Heart left ventricle (tissue), 16 donors: ENCODE measurements around the gene HOXD8. TPM values are rescaled to one million over a fixed set of nuclear protein-coding genes. Genes with fewer than 3 reads are reported as not detected.

Source experiments
- ATAC-seq, 4 donors: fragments of 200-7000 bp; cut with Tn5 transposase; one replicate each; pipeline ENCODE4 v1.9.1; 2020 to 2022; ENCODE audit warnings: moderate library complexity in 4 of 4, mild to moderate bottlenecking in 3 of 4, moderate number of reproducible peaks in 1 of 4
- DNase-seq, 5 donors: peaks; one replicate each; pipeline ENCODE4 v3.0.0-alpha.2; 2020
- H3K27ac ChIP-seq, 12 donors: fragments of 200-600 bp; sonication (generic) in 4 of 12; one replicate each; pipeline versions ENCODE4 v1.5.0 to v1.8.0; 2016 to 2022; ENCODE audit warnings: mild to moderate bottlenecking in 2 of 12
- H3K27me3 ChIP-seq, 9 donors: fragments of 200-600 bp; sonication (generic) in 2 of 9; one replicate each; pipeline versions ENCODE4 v1.5.1 to v1.8.0; 2016 to 2022; ENCODE audit warnings: mild to moderate bottlenecking in 3 of 9
- H3K36me3 ChIP-seq, 9 donors: fragments of 200-600 bp; sonication (generic) in 2 of 9; one replicate each; pipeline versions ENCODE4 v1.5.0 to v1.8.0; 2018 to 2022; ENCODE audit warnings: mild to moderate bottlenecking in 2 of 9
- H3K4me1 ChIP-seq, 12 donors: fragments of 200-600 bp; sonication (generic) in 4 of 12; one replicate each; pipeline versions ENCODE4 v1.5.0 to v1.8.0; 2016 to 2022; ENCODE audit warnings: mild to moderate bottlenecking in 3 of 12
- H3K4me3 ChIP-seq, 12 donors: fragments of 200-600 bp; sonication (generic) in 4 of 12; one replicate each; pipeline versions ENCODE4 v1.5.0 to v1.8.0; 2017 to 2022; ENCODE audit warnings: mild to moderate bottlenecking in 9 of 12, moderate library complexity in 4 of 12
- H3K9me3 ChIP-seq, 12 donors: fragments of 200-600 bp; sonication (generic) in 4 of 12; one replicate each; pipeline versions ENCODE4 v1.5.0 to v1.8.0; 2016 to 2022; ENCODE audit warnings: mild to moderate bottlenecking in 1 of 12
- POLR2A ChIP-seq, 2 donors: fragments of 450-650 bp; IDR thresholded peaks; one replicate each; pipeline ENCODE4 v1.6.1; 2017; ENCODE audit warnings: antibody characterized with exemption in 2 of 2, mild to moderate bottlenecking in 2 of 2, moderate library complexity in 2 of 2
- WGBS, 4 donors: extraction: QIAGEN DNeasy Blood & Tissue Kit in 2 of 4; methylation state at CpG; one replicate each; pipeline versions ENCODE4 v1.1.5 to v1.1.7; 2013 to 2018; 5-methylcytosine and 5-hydroxymethylcytosine counted together
- intact Hi-C, 10 donors: fragments of 100-400 bp; cut with DNase I; formaldehyde crosslinking; loops; one replicate each; pipeline versions ENCODE4 v1.11.1 to v1.14.2; 2022
- polyA plus RNA-seq, 2 donors: library from polyadenylated mRNA; stranded (reverse); fragments of 200-250 nt; gene quantifications; one replicate each; pipeline ENCODE4 v1.2.3, GENCODE V29; 2013
- total RNA-seq, 9 donors: library from RNA; depleted of rRNA in 2 of 9; stranded (reverse); fragments of >200 nt in 2 of 9; fragmentation: NEBNext Ultra II Directional in 3 of 9; extraction: Animal tissue kit (Norgen Biotek cat#: 25700) in 3 of 9; gene quantifications; one replicate each; pipeline versions ENCODE4 v1.1.0 to v1.2.4, GENCODE V29; 2016 to 2023
- TF ChIP-seq, protein P1 (sequence below), 12 donors: fragments of 200-600 bp; sonication (generic) in 4 of 12; IDR thresholded peaks; one replicate each; pipeline versions ENCODE4 v1.5.0 to v1.8.0; 2018 to 2022; ENCODE audit warnings: antibody characterized with exemption in 12 of 12, mild to moderate bottlenecking in 5 of 12
- donor health status: ischemic (EF 13 %, LVEDD 7.1; RV severe dilation, severe dysfunction).
- donor health status: healthy with polysubstance abuse.
- donor health status: DM: no; HTN: yes; CAD: no.
- donor health status: DM: no; HTN: no; CAD: no.
- donor health status: ischemic (EF 25% LVEDD 6.9; RV normal size, moderate dysfunction).
- donor health status: ischemic (EF 25% LVEDD 5.7; RV mildly dilated, moderate dysfunction).
- donor health status: healthy.
- donor health status: DM: yes; HTN: yes; CAD: no.
- donor health status: ischemic (EF 35%, LVEDD 5.7; RV mildly dilated, moderate dysfunction).
- donor health status: nonischemic (EF 11% LVEDD 7.7; RV severe dilation, severe dysfunction).
- donor health status: DM: yes; HTN: yes; CAD: no.
- donor health status: PGD.
- donor health status: ischemic (EF 29% LVEDD 5.4; RV normal size, mild dysfunction).
- donor health status: nonischemic (EF 23%, LVEDD 6.1; RV moderate dilation, normal function).

The HOXD8 gene
- total and polyA plus RNA-seq, 11 donors: 0.21 to 1.8 (median 0.53) TPM

DNA sequence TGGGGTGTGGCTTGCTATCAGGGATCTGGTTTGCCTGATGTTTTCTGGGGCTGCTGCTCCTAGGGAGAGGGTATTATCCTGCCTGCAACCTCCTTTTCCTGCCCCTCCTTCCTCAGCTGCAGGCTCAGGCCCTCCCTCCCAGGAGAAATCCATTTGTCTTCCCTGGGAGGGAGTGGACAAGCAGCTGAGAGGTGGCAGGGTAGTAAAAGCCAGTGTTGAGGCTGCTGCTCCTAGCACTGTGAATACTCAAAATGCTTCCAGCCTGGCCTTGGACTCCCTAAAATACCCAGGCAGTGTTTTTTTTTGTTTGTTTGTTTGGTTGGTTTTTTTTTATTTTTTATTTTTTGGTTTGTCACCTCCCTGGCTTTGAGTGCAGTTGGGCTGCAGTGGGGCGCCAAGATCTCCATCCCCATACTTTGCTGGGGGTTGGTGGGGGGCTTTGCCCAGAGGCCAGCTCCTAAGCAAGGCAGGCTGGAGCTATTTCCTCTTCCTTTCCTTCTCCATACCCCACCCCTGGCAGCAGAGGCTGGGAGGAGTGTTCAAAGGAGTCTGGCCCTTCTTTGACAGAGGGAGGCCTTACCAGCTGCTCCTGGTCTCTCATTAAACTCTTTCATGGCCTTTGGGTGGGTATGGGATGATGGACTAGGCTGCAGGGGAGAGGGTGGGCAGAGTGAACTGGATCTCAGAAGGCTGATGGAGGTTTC is 41.2 kb downstream of the HOXD8 start:
- Histone ChIP-seq H3K36me3 (no peaks in the 10 kb centered on the region), H3K27me3 (peaks cover 48 to 100% (median 91%) of the 10 kb centered on the region in 9 donors), H3K27ac (peak overlapping the region in 1 of 12 donors; percentile 76), H3K4me1 (peaks cover 0 to 22% (median 0%) of the 10 kb centered on the region in 12 donors), H3K9me3 (no peaks in the 10 kb centered on the region), H3K4me3 (no peak overlapping the region)
- TF ChIP-seq POLR2A (IDR thresholded peaks at IDR 0.05): no peak
- TF ChIP-seq, protein P1, sequence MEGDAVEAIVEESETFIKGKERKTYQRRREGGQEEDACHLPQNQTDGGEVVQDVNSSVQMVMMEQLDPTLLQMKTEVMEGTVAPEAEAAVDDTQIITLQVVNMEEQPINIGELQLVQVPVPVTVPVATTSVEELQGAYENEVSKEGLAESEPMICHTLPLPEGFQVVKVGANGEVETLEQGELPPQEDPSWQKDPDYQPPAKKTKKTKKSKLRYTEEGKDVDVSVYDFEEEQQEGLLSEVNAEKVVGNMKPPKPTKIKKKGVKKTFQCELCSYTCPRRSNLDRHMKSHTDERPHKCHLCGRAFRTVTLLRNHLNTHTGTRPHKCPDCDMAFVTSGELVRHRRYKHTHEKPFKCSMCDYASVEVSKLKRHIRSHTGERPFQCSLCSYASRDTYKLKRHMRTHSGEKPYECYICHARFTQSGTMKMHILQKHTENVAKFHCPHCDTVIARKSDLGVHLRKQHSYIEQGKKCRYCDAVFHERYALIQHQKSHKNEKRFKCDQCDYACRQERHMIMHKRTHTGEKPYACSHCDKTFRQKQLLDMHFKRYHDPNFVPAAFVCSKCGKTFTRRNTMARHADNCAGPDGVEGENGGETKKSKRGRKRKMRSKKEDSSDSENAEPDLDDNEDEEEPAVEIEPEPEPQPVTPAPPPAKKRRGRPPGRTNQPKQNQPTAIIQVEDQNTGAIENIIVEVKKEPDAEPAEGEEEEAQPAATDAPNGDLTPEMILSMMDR (IDR thresholded peaks at IDR 0.05): no peak
- intact Hi-C loops: loop anchor here in 1 of 10 donors (10.0 kb wide), 1 partner anchor 94 kb away; the partner anchor contains the start of gene MTX2
- ATAC-seq: no peak
- WGBS, 4 donors: 87 to 95% (median 88%) methylated on average over 1 of the region's 1 CpG
- no peak for DNase-seq

DNA sequence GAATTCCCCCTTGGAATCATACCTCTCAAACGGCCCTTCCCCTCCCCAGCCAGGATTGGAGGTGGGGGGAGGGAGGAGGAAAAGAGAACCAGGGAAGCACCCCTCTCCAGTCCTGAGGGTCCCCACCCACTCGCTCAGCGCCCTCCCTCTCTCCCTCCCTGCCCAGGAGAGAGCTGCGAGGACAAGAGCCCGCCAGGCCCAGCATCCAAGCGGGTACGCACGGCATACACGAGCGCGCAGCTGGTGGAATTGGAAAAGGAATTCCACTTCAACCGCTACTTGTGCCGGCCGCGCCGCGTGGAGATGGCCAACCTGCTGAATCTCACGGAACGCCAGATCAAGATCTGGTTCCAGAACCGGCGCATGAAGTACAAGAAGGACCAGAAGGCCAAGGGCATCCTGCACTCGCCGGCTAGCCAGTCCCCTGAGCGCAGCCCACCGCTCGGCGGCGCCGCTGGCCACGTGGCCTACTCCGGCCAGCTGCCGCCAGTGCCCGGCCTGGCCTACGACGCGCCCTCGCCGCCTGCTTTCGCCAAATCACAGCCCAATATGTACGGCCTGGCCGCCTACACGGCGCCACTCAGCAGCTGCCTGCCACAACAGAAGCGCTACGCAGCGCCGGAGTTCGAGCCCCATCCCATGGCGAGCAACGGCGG is 42.0 kb downstream of the HOXD8 start:
- peaks cover 0 to 22% (median 0%) of the 10 kb centered on the region in 12 donors for H3K4me1 ChIP-seq
- TF ChIP-seq POLR2A (IDR thresholded peaks at IDR 0.05): no peak
- TF ChIP-seq, protein P1 (IDR thresholded peaks at IDR 0.05): no peak
- H3K27ac ChIP-seq: peak overlapping the region in 2 of 12 donors; percentile 49 to 76
- intact Hi-C loops: loop anchor here in 1 of 10 donors (10.0 kb wide), 1 partner anchor 93 kb away; the partner anchor contains the start of gene MTX2
- no peaks in the 10 kb centered on the region for H3K36me3 ChIP-seq
- H3K4me3 ChIP-seq: peak overlapping the region in 1 of 12 donors; percentile 7
- no peaks in the 10 kb centered on the region for H3K9me3 ChIP-seq
- 7 to 33% (median 18%) methylated on average over 31 to 51 of the region's 51 CpGs for WGBS, 4 donors
- peaks cover 48 to 100% (median 94%) of the 10 kb centered on the region in 9 donors for H3K27me3 ChIP-seq
- DNase-seq (no peak), ATAC-seq (no peak)

GRCh38 chr2:176172007-176172894 is 42.7 kb downstream of the HOXD8 start:
- 12 to 35% (median 28%) methylated on average over 39 to 60 of the region's 60 CpGs for WGBS, 4 donors
- H3K27me3 ChIP-seq: peaks cover 51 to 100% (median 95%) of the 10 kb centered on the region in 9 donors
- intact Hi-C loops: loop anchor here in 1 of 10 donors (10.0 kb wide), 1 partner anchor 93 kb away; the partner anchor contains the start of gene MTX2

More at GRCh38 chr2:176172007-176172894, 42.7 kb downstream of the HOXD8 start:
- Histone ChIP-seq H3K4me3 (peak overlapping the region in 1 of 12 donors; percentile 7), H3K36me3 (no peaks in the 10 kb centered on the region), H3K27ac (peak overlapping the region in 2 of 12 donors; percentile 49 to 76), H3K4me1 (peaks cover 0 to 22% (median 0%) of the 10 kb centered on the region in 12 donors), H3K9me3 (no peaks in the 10 kb centered on the region)
- TF ChIP-seq POLR2A (IDR thresholded peaks at IDR 0.05): no peak
- TF ChIP-seq, protein P1 (IDR thresholded peaks at IDR 0.05): no peak
- no peak for DNase-seq
- no peak for ATAC-seq
